Keratinocyte (primary cell): ENCODE results near the gene BCL2L1. TPM values are rescaled to one million over a fixed set of nuclear protein-coding genes. Genes with fewer than 3 reads are reported as not detected.

Experiments used
- DNase-seq: peaks from one replicate; pipeline ENCODE4 v3.0.0-alpha.2; 2011; ENCODE audit warnings: low read depth, missing footprints, low spot score
- FAIRE-seq: peaks from 2 replicates; lab custom pipeline; 2011; peaks lifted over from hg19 to GRCh38; lab: Jason Lieb, UNC
- H2AFZ ChIP-seq: 2 replicates; pipeline ENCODE4 v1.6.0; 2012; ENCODE audit warnings: low read length, control low read depth, inconsistent platforms; ENCODE audit not compliant: control insufficient read depth
- H3K27ac ChIP-seq: 2 replicates; pipeline ENCODE4 v1.5.1; 2011; ENCODE audit warnings: low read length; ENCODE audit not compliant: control insufficient read depth, insufficient read depth
- H3K27me3 ChIP-seq: 3 replicates; pipeline ENCODE4 v1.6.0; 2011; ENCODE audit warnings: low read length; ENCODE audit not compliant: control insufficient read depth, insufficient read depth; ENCODE audit errors: extremely low read depth
- H3K36me3 ChIP-seq, 2 experiments: 2 replicates in 1 of 2; 3 replicates in 1 of 2; pipeline ENCODE4 v1.5.1; 2011; ENCODE audit warnings: low read length in 2 of 2, mild to moderate bottlenecking in 1 of 2; ENCODE audit not compliant: control insufficient read depth in 2 of 2, insufficient read depth in 2 of 2; ENCODE audit errors: extremely low read depth in 1 of 2
- H3K4me1 ChIP-seq: 3 replicates; pipeline ENCODE4 v1.5.1; 2011; ENCODE audit warnings: low read length; ENCODE audit not compliant: control insufficient read depth, insufficient read depth; ENCODE audit errors: extremely low read depth
- H3K4me2 ChIP-seq: 3 replicates; pipeline ENCODE4 v1.6.0; 2011; ENCODE audit warnings: low read depth, low read length; ENCODE audit not compliant: control insufficient read depth, insufficient read depth; ENCODE audit errors: extremely low read depth
- H3K4me3 ChIP-seq, 3 experiments: fragments of 200-600 bp in 1 of 3; sonication (generic) in 1 of 3; 2 replicates in 2 of 3; 3 replicates in 1 of 3; pipeline ENCODE4 v1.5.1; 2011 to 2016; ENCODE audit warnings: low read length in 3 of 3, mild to moderate bottlenecking in 3 of 3, control low read depth in 2 of 3, inconsistent platforms in 1 of 3, low read depth in 1 of 3, mixed read lengths in 1 of 3, mixed run types in 1 of 3, moderate library complexity in 1 of 3; ENCODE audit not compliant: control insufficient read depth in 2 of 3, insufficient read depth in 2 of 3; ENCODE audit errors: extremely low read depth in 1 of 3
- H3K79me2 ChIP-seq: 2 replicates; pipeline ENCODE4 v1.6.0; 2012; ENCODE audit warnings: low read length; ENCODE audit not compliant: control insufficient read depth, insufficient read depth
- H3K9ac ChIP-seq: 3 replicates; pipeline ENCODE4 v1.6.0; 2011; ENCODE audit warnings: low read length; ENCODE audit not compliant: control insufficient read depth, insufficient read depth; ENCODE audit errors: extremely low read depth
- H3K9me1 ChIP-seq: 3 replicates; pipeline ENCODE4 v1.6.0; 2011; ENCODE audit warnings: low read length; ENCODE audit not compliant: control insufficient read depth, insufficient read depth; ENCODE audit errors: extremely low read depth
- H3K9me3 ChIP-seq: 2 replicates; pipeline ENCODE4 v1.5.1; 2012; ENCODE audit warnings: low read depth, low read length; ENCODE audit not compliant: control insufficient read depth
- H4K20me1 ChIP-seq: 3 replicates; pipeline ENCODE4 v1.6.0; 2011; ENCODE audit warnings: low read length; ENCODE audit not compliant: control insufficient read depth, insufficient read depth; ENCODE audit errors: extremely low read depth
- EZH2 ChIP-seq: IDR thresholded peaks from one replicate; pipeline ENCODE4 v1.6.1; 2012; ENCODE audit warnings: inconsistent platforms, mild to moderate bottlenecking, low read length, moderate library complexity
- dilution Hi-C: fragments of 300-500 bp; cut with MboI; formaldehyde crosslinking; loops from one replicate; pipeline ENCODE4 v1.7.0; 2020; ENCODE audit warnings: low sequenced_read_pairs; ENCODE audit not compliant: extremely low pct_ligation_motif_present
- polyA plus RNA-seq, 5 experiments: library from polyadenylated mRNA; depleted of rRNA in 3 of 5; stranded (reverse) in 3 of 5; stranded (forward) in 1 of 5; unstranded in 1 of 5; fragments of >200 nt; gene quantifications; 1 replicate in 1 of 5; 2 replicates in 3 of 5; 3 replicates in 1 of 5; pipeline versions ENCODE4 v1.2.1 to v1.2.3, GENCODE V29; 2011 to 2012; ENCODE audit warnings: missing spikeins in 2 of 5, low read depth in 1 of 5, low replicate concordance in 1 of 5
- TF ChIP-seq, protein P1 (sequence below), 3 experiments: IDR thresholded peaks in 1 of 3; conservative IDR thresholded peaks in 1 of 3; optimal IDR thresholded peaks in 1 of 3; 2 replicates in 2 of 3; 3 replicates in 1 of 3; pipeline versions ENCODE3 to v1.5.1; 2011; ENCODE audit warnings: low read length in 3 of 3, mild to moderate bottlenecking in 3 of 3, moderate library complexity in 2 of 3, control low read depth in 1 of 3, inconsistent platforms in 1 of 3; ENCODE audit not compliant: insufficient read depth in 2 of 3; ENCODE audit errors: extremely low read depth in 1 of 3

BCL2L1 gene
- polyA plus RNA-seq, 1 donor (not counting 4 experiments of a cell fraction or from before 2014, with no cell fraction given): 109 TPM

DNA sequence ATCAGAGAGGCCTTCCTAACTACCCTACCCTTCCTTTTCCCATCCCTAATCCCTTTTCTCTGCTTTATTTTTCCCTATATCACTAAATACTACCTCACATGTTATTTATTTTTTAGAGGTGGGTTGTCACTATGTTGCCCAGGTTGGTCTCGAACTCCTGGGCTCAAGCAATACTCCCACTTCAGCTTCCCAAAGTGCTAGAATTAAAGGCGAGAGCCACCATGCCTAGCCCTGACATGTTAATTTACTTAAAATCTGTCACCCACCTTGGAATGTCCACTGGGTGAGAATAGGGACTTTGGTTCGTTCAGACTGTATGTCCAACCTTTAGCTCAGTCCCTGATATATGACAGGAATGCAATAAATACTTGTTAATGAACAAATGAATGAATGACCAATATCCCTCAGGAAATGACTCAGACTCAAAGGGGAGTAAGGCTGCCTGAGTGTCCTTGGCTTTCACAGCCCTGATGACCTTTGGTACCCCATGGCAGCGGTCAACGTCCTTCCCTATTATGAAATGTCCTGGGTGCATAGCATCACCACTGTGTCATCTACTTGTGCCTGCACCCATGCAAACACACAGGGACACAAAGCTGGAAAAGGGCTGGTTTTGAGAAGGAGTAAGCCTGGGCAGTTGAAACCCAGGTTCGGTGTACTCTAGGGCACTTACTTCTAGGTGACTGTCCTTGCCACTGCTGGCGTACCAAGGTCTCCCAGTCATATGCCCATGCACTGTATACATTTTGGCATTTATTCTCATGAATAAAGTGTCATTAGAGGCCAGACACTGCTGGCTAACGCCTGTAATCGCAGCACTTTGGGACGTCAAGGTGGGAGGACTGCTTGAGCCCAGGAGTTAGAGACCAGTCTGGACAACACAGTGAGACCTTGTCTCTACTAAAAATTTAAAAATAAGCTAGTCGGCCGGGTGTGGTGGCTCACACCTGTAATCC, 26.5 kb downstream of the BCL2L1 start:
- DNase-seq (no peak), FAIRE-seq (no peak)
- H3K4me3 ChIP-seq: no peak overlapping the region
- dilution Hi-C loops: no loop called here
- H2AFZ ChIP-seq: no peak overlapping the region
- no peaks in the 10 kb centered on the region for H3K27me3 ChIP-seq
- H3K9me3 ChIP-seq: no peaks in the 10 kb centered on the region
- H4K20me1 ChIP-seq: no peaks in the 10 kb centered on the region
- H3K9me1 ChIP-seq: peaks cover 2% of the 10 kb centered on the region
- peaks cover 48% of the 10 kb centered on the region for H3K4me1 ChIP-seq
- TF ChIP-seq EZH2: no peak
- TF ChIP-seq, protein P1, sequence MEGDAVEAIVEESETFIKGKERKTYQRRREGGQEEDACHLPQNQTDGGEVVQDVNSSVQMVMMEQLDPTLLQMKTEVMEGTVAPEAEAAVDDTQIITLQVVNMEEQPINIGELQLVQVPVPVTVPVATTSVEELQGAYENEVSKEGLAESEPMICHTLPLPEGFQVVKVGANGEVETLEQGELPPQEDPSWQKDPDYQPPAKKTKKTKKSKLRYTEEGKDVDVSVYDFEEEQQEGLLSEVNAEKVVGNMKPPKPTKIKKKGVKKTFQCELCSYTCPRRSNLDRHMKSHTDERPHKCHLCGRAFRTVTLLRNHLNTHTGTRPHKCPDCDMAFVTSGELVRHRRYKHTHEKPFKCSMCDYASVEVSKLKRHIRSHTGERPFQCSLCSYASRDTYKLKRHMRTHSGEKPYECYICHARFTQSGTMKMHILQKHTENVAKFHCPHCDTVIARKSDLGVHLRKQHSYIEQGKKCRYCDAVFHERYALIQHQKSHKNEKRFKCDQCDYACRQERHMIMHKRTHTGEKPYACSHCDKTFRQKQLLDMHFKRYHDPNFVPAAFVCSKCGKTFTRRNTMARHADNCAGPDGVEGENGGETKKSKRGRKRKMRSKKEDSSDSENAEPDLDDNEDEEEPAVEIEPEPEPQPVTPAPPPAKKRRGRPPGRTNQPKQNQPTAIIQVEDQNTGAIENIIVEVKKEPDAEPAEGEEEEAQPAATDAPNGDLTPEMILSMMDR (optimal IDR thresholded peaks at IDR 0.05 in 1 of 3, IDR thresholded peaks at IDR 0.05 in 1 of 3, conservative IDR thresholded peaks at IDR 0.05 in 1 of 3; ENCODE audit: extremely low read depth in 1 of 3, insufficient read depth in 2 of 3, low read length in 3 of 3): no peak
- H3K4me2 ChIP-seq: no peak overlapping the region
- peaks cover 11 to 44% of the 10 kb centered on the region in 2 experiments for H3K36me3 ChIP-seq
- no peak overlapping the region for H3K9ac ChIP-seq
- peaks cover 92% of the 10 kb centered on the region for H3K79me2 ChIP-seq
- peak overlapping the region; percentile 2 for H3K27ac ChIP-seq

DNA sequence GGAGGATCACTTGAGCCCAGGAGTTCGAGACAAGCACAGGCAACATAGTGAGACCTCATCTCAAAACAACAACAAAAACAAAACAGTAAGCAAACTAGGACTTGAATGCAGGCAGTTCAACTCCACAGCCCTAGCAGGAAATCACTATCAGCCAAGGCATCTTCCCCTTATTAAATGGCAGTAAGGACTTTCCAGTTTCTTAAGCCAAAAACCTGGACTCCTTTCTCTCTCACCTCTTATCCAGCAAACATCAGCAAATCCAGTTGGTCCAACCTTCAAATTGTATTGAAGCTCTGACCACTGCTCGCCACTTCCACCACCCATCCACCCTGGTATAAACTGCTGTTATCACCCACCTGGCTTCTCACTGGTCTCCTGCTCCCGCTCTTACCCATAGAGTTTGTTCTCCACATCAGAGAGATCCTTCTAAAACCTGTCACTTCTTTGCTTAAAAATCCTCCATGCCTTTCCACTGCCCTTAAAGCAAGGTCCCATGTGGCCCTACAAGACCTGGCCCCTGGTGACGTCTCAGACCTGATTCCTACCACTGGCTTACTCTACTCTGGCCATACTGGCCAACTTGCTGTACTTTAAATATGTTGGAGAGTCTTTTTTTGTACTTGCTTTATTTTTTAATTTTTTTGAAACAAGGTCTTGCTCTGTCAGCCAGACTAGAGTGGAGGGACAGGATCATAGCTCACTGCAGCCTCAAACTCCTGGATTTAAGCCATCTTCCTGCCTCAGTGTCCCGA, 27.6 kb downstream of the BCL2L1 start:
- DNase-seq (no peak), FAIRE-seq (no peak)
- dilution Hi-C loops: no loop called here
- peaks cover 44% of the 10 kb centered on the region for H3K4me1 ChIP-seq
- H2AFZ ChIP-seq: no peak overlapping the region
- H4K20me1 ChIP-seq: no peaks in the 10 kb centered on the region
- H3K36me3 ChIP-seq: peaks cover 11 to 38% of the 10 kb centered on the region in 2 experiments
- no peak for TF ChIP-seq EZH2
- TF ChIP-seq, protein P1 (optimal IDR thresholded peaks at IDR 0.05 in 1 of 3, IDR thresholded peaks at IDR 0.05 in 1 of 3, conservative IDR thresholded peaks at IDR 0.05 in 1 of 3; ENCODE audit: extremely low read depth in 1 of 3, insufficient read depth in 2 of 3, low read length in 3 of 3): no peak
- H3K9me1 ChIP-seq: peaks cover 2% of the 10 kb centered on the region
- no peak overlapping the region for H3K4me2 ChIP-seq
- H3K4me3 ChIP-seq: no peak overlapping the region
- H3K9me3 ChIP-seq: no peaks in the 10 kb centered on the region
- no peak overlapping the region for H3K9ac ChIP-seq
- no peak overlapping the region for H3K27ac ChIP-seq
- peaks cover 87% of the 10 kb centered on the region for H3K79me2 ChIP-seq
- no peaks in the 10 kb centered on the region for H3K27me3 ChIP-seq
